Putamen (tissue), 1 donor: Measurements from ENCODE around the gene MIA3.
"Not testable (repeated sequence)": the region's sequence is repeated elsewhere in the genome, so short reads cannot be mapped to it uniquely, and the experiment has no call there.

Experiments used
- DNase-seq: peaks from one replicate; pipeline ENCODE4 v3.0.0-alpha.2; 2016; ENCODE audit warnings: low spot score

MIA3 gene, protein sequence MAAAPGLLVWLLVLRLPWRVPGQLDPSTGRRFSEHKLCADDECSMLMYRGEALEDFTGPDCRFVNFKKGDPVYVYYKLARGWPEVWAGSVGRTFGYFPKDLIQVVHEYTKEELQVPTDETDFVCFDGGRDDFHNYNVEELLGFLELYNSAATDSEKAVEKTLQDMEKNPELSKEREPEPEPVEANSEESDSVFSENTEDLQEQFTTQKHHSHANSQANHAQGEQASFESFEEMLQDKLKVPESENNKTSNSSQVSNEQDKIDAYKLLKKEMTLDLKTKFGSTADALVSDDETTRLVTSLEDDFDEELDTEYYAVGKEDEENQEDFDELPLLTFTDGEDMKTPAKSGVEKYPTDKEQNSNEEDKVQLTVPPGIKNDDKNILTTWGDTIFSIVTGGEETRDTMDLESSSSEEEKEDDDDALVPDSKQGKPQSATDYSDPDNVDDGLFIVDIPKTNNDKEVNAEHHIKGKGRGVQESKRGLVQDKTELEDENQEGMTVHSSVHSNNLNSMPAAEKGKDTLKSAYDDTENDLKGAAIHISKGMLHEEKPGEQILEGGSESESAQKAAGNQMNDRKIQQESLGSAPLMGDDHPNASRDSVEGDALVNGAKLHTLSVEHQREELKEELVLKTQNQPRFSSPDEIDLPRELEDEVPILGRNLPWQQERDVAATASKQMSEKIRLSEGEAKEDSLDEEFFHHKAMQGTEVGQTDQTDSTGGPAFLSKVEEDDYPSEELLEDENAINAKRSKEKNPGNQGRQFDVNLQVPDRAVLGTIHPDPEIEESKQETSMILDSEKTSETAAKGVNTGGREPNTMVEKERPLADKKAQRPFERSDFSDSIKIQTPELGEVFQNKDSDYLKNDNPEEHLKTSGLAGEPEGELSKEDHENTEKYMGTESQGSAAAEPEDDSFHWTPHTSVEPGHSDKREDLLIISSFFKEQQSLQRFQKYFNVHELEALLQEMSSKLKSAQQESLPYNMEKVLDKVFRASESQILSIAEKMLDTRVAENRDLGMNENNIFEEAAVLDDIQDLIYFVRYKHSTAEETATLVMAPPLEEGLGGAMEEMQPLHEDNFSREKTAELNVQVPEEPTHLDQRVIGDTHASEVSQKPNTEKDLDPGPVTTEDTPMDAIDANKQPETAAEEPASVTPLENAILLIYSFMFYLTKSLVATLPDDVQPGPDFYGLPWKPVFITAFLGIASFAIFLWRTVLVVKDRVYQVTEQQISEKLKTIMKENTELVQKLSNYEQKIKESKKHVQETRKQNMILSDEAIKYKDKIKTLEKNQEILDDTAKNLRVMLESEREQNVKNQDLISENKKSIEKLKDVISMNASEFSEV (N-terminal part only)

DNA sequence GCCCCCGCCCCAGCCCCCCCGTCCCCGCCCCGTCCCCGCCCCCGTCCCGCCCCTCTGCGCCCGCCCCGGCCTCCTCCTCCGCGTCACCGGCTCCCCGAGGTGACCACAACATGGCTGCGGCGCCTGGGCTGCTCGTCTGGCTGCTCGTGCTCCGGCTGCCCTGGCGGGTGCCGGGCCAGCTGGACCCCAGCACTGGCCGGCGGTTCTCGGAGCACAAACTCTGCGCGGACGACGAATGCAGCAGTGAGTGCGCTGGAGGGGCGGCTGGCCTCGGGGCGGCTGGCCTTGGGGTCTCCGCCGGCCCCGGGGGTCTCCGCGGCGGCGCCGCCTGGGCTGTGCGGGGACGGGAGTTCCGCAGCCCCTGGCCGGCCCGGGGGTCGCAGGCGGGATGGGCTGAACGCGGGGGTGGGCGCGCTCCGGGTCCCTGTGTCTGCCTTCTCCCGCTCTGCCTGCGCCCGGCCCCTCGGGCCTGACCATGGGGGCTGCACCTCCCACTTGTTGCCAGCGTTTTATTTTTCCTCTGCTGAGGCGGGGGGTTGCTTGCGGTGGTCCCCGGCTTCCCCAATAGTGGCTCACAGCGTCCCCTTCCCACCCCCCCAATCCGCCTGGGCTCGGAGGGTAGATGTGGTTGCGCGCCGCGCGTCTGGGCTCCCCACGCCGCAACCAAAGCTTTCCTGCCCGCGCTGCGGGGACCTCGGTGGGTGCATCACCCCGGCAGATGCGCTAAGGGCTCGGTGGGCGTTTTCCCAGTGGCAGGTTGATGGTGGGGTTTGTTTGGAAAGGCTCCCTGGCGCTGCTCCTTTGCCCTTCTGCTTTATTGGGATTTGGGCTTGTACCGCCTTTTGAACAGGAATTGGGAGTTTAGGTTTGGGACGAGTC is at the start of gene MIA3:
MIA3 (plus strand) TSS at position 97 of the 879 bp plus-strand sequence; CDS start at position 111, 14 bp downstream.
- DNase-seq = peak; percentile 67

DNA sequence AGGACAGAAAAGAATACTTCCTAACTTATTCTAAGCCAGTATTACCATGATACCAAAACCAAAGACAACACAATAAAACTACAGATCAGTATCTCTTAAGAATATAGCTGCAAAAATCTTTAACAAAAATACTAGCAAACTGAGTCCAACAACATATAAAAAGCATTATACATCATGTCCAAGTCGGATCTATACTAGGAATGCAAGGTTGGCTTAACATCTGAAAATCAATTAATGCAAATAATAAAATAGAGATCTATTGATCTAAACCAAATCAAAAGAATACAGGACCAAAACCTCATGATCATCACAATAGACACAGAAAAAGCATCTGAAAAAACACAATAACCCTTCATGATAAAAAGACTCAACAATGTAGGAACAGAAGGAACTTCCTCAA is 47.1 kb upstream of the MIA3 start:
- no peak for DNase-seq

DNA sequence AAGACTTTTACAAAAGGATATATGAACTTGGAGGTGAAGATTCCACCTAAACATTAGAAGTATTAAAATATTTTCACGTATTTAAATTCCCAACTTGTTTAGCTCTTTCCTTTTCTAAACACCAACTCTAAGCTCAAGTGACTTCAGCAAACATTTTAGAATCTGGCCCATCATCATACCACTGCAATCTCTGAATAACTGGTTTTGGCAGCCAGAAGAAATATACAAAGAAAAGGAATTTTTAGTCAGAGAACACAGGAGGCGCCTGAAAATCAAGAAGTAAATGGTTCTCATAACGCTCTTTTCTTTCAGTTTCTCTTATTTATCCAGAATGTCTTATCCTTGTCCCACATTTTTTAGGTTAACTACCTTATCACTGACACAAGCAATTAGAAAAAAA is 38.6 kb upstream of the MIA3 start:
- DNase-seq = no peak

DNA sequence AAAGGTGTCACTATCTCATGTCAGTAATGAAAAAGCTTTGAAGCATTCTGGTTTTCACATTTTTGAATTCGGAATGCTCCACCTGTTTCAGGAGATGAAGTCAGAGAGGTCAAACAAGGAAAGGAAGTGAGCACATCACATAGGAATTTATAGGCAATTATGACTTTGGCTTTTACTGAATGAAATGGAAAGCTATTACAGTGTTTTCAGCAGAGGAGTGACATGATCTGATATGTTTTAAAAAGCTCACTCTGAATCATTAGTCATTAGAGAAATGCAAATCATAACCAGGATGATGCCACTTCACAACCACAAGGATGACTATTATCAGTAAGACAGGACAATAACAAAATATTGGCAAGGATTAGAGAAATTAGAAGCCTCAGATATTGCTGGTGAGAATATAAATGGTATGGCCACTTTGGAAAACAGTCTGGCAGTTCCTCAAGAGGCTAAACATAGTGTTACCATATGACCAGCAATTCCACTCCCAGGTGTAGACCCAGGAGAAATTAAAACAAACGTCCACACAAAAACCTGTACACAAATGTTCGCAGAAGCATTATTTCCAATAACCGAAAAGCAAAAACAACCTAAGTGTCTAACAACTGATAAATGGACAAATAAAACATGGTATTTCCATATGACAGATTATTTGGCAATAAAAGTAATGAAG is 35.7 kb upstream of the MIA3 start:
- DNase-seq = no peak

DNA sequence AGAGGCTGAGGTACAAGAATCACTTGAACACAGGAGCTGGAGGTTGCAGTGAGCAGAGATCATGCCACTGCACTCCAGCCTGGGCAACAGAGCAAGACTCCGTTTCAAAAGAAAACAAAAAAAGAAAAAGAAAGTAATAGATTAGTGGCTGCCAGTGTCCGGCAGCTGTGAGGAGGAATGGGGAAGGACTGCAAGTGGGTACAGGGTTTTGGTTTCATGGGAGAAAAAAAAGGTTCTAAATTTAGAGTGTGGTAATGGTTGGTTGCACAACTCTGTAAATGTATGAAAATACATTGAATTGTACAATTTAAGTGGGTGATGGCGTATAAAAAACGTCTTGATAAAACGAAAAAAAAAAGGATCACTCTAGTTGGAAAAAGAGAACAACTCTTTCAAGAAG is 34.8 kb upstream of the MIA3 start:
- no peak for DNase-seq

DNA sequence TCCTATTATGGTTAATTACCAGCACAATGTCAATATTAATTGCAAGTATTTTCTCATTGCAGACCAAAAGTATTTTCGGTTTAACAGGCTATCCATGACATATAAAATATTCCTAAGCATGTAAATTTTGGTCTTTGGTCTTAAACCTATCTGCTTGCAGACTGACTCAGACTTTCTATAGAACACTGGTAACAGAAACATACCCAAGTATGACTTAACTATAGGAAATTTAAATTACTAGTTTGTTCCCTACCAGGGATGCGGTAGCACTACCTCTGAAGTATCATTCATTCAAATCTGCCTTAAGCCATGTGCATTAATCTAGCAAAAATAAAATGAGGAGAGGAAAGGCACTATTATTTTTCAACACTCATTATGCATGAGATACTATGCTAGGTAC is 31.1 kb upstream of the MIA3 start:
- no peak for DNase-seq

DNA sequence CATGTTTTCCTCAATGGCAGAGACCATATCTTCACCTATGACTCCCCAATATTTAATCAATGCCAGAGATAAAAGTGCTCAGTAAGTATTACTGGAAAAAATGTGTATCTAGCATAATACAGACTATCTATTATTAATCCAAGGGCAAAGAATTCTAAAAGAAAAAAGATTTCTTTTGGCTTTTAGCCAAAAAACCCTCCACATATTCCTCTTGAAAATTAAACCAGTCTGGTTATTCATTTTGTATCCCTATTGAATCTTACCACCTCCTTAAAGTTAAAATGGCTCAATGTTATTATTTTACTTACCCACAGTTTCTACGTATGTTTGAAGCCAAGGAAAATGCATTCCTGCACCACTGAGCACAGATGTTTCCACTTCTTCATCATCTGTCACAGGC is 29.8 kb upstream of the MIA3 start:
- no peak for DNase-seq

DNA sequence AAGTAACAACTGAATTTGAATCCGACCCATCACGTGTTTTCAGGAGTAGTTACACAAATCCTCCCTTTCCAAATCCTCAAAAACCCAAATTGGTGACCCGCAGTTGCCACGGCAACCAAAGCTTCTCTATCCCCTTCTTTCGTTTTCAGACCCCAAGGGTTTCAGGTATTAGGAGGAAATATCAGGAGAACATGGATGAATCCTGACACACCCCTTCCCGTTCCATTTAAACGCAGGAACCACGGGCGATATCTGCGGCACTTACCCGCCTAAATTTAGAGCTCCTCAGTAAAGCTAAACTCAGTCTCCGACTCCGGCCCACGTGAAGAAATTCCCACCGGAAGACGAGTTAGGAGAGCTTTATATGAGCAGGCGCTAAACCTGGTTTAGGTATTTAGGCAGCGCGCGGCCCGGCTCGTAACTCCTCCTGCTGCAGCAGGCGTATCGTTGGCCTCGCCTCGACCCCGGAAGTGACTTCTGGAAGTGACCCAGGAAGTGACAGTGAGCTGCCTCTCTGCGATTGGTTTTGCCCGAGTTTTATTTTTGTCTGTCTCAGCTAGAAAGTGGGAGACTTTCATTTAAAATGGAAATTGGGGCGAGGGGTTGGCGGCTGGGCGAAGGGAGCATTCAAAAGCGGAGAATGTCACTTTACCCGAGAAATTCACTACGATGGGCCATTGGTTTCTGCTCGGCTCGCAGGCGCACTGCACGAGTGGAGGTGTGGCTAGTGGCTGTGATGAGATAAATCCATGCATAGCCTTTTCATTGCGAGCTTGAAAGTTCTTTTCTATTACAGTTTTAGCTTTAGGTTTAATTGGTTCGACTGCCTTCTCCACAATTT is 28.2 kb upstream of the MIA3 start, which contains the start of gene TAF1A:
TAF1A (minus strand) TSS at position 472 of the 841 bp plus-strand sequence.
- DNase-seq = peak; percentile 89

DNA sequence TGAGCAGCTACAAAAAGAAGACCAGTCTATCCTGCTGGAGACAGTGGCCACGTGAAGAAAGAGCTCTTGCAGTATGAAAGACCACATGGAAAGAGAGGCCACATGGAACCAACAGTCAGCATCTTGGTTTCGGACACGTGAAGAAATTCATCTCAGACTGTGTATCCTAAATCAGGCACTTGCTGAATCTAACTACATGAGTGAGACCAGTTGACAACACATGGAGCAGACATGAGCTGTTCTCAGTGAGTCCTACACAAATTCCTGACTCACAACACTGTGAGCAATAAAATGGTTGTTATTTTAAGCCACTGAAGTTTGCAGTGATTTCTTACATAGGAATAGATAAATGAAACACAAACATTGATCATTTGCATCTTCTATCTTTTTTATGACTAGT is 25.7 kb upstream of the MIA3 start:
- DNase-seq = no peak

DNA sequence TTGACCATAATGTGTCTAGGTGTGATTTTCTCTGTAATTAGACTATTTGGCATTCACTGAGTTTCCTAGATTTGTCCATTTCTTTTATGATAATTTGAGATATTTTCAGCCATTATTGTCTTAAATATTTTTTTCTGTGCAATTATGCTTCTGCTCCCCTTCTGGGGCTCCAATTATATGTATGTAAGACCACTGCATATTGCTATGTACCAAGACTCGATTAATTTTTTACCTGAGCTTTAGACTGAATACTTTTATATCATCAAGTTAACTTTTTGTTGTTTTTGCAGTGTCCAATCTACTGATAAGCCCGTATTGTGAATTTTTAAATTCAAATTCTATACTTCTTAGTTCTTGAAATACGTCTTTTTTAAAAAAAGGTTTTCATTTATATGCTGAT is 23.1 kb upstream of the MIA3 start:
- no peak for DNase-seq

DNA sequence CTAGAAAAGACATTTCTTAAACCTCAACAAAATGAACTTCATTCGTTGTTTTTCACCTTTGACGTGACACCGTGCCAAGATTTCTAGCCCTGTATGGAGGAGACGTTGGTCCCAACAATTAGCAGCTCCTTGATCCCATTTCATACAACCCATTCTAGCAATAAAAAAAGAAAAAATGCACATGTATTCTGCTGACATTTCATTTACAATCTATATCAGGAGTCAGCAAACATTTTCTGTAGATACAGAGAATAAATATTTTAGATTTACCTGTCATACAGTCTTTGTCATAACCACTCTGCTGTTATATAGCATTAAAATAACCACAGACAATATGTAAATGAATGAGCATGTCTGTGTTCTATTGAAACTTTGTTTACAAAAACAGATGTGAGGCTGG is 21.2 kb upstream of the MIA3 start:
- DNase-seq = no peak

DNA sequence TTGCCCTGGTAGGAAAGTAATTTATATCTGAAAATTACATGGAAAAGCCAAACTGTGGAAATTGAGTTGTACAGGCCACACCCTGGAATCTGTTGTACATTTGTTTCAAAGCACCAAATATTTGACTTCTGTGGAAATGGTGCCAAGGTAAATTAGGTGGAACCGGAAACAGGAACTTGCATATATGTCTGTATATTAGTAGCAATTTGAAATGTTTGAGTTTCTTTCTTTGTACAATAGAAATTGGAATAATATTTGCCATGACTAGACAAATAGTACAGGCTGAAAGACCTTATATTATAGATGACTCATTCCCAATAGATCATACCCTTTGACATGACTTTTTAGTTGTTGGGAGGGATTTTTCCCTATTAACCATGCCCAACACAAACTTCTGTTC is 17.6 kb upstream of the MIA3 start:
- no peak for DNase-seq

DNA sequence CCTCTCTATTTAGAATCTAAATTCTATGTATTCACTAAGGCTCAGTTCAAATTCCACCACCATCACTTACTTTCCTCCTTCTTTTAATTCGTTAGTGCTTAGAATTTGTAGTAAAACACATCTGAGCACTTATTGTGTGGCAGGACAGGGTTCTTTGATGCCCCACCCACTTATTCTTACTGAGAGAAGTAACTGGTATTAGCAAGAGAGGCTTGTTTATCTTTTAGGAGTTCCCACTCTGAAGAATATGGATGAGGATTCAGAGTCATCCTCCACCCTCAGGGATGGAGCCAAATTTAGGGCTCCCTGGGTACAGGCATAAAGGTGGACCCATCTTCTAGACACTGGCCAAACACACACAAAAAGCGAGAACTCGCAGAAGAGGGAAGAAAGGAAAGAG is 16.6 kb upstream of the MIA3 start:
- DNase-seq = no peak

DNA sequence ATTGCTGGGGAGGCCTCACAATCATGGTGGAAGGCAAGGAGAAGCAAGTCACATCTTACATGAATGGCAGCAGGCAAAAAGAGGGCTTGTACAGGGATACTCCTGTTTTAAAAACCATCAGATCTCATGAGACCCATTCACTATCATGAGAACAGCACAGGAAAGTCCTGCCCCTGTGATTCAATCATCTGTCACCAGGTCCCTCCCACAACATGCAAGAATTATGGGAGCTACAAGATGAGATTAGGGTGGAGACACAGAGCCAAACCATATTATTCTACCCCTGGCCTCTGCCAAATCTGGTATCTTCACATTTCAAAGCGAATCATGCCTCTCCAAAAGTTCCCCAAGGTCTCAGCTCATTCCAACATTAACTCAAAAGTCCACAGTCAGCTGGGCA is 11.1 kb upstream of the MIA3 start:
- no peak for DNase-seq

DNA sequence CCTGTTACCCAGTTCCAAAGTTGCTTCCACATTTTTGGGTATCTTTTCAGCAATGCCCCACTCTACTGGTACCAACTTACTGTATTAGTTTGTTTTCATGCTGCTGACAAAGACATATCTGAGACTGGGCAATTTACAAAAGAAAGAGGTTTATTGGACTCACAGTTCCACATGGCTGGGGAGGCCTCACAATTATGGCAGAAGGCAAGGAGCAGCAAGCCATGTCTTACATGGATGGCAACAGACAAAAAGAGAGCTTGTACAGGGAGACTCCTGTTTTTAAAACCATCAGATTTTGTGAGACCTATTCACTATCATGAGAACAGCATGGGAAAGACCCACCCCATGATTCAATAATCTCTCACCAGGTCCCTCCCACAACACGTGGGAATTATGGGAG is 8.8 kb upstream of the MIA3 start:
- not testable (repeated sequence) for DNase-seq

DNA sequence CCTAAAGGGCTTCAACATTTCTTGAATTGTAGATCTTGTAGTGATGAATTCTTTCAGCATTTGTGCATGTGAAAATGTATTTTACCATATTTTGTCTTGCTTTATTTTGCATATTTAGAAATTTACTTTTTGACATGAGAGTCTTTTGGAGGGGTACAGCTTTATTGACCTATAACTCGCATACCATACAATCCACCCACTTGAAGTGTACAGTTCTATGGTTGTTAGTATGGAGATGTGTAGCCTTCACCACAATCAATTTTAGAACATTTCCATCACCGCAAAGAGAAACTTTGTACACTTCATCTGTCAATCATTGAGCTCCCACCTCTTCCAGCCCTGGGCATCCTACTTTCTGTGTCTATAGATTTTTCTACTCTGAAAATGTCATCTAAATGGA is 7.2 kb upstream of the MIA3 start:
- no peak for DNase-seq

DNA sequence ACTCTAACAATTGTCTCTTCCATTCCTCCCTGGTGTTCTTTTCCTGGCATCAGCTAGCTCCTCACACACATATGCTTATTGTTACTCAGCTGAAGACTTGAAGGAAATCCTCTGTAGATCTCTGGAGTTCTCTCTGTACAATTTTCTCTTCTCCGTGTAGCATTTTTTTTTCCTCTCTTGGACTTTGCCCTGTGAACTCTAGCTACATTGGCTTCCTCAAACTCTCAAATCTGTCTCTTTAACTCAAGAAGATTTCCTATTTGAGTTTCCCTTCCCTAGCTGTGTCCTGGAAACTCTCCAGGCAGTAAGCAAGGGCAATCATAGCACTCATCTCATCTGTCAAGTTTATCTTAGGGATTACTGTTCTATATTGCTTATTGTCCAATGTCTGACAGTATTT is 4.3 kb upstream of the MIA3 start:
- no peak for DNase-seq

DNA sequence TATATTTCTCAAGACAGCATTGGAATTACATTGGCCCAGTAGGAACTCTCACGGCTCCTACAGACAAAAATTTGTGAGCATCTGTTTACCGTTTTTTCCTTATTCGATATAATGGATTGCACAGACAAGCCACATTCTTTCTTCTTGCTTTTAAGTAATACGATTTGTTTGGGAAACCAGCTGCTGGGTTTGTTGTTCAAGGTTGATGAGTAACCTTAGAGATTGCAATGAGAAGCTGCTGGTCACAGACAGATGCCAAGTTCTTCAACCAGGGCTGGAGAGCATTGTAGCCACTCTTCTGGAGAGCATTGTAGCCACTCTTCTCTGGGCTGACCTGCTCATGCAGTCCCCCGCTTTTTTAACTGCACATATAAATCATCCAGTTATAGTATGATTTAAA is 1.4 kb upstream of the MIA3 start:
- no peak for DNase-seq

DNA sequence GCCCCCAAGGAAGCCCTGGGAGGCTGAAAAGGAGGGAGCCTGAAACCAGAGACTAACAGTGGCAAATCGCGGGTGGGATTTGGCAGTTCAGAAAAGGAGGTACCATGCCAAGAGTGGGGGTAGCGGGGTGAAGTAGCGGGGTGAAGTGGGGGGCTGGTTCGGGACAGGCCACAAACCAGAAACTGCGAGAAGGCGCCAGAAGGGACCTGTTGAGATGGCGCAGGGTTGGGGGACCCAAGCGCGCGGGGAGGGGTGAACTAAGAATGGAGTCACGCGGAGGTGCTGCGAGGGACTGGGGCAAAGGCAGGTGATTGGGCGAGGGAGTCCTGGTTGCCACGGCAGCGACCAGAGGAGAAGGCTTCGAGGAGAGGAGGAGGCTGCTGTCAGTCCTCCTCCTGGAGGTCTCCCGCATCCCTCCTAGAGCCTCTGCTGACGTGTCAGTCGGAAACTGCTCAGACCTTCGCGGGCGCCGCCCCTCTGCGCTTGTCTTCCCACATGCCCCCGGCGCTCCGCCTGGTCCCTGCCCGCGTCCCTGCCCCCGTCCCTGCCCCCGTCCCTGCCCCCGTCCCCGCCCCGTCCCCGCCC is 438 bp upstream of the MIA3 start:
- peak; percentile 91 for DNase-seq
